Muscle layer of colon (tissue), 2 donors: Measurements from ENCODE around the gene ZNF860.

ENCODE experiments used
- H3K27ac ChIP-seq: one replicate; pipeline ENCODE4 v1.7.0; 2013; ENCODE audit warnings: low read depth, mild to moderate bottlenecking, low read length, moderate library complexity
- H3K27me3 ChIP-seq, 2 donors: one replicate each; pipeline ENCODE4 v1.7.0; 2013; ENCODE audit warnings: low read length in 2 of 2, mild to moderate bottlenecking in 2 of 2; ENCODE audit not compliant: insufficient read depth in 2 of 2, control insufficient read depth in 1 of 2
- H3K36me3 ChIP-seq: one replicate; pipeline ENCODE4 v1.7.0; 2013; ENCODE audit warnings: mild to moderate bottlenecking, low read length; ENCODE audit not compliant: insufficient read depth
- H3K4me1 ChIP-seq: one replicate; pipeline ENCODE4 v1.7.0; 2013; ENCODE audit warnings: mild to moderate bottlenecking, low read length; ENCODE audit not compliant: insufficient read depth
- H3K4me3 ChIP-seq, 2 donors: one replicate each; pipeline ENCODE4 v1.7.0; 2013; ENCODE audit warnings: low read length in 2 of 2, low read depth in 1 of 2, mild to moderate bottlenecking in 1 of 2, moderate library complexity in 1 of 2
- H3K9ac ChIP-seq: one replicate; pipeline ENCODE4 v1.7.0; 2013; ENCODE audit warnings: low read length
- H3K9me3 ChIP-seq: one replicate; pipeline ENCODE4 v1.7.0; 2013; ENCODE audit warnings: mild to moderate bottlenecking, low read length
- donor health status: abdominal sarcoma.
- donor health status: Adenocarcinoma of cecum.

The ZNF860 gene

DNA sequence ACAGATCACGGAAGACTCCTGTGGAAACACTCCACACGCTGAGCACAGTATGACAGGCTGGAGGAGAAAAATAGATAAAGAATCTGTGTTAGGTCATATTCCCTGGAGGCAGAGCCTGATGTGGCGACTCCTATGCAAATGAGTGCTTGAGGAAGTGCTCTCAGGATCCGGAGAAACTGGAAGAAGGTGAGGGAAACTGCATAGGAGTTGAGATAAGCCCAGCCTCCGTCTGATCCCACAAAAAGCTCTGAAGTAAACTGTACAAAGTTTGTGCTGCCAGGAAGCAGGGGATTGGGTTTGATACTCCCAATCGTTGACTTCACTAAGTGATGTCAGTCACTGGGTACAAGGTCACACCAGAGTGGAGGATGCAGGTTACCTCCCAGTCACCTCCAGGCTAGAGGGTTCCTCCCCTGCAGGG is 33.9 kb upstream of the ZNF860 start:
- Histone ChIP-seq H3K9ac (no peak overlapping the region), H3K9me3 (no peaks in the 10 kb centered on the region), H3K36me3 (no peaks in the 10 kb centered on the region), H3K27me3 (no peaks in the 10 kb centered on the region), H3K27ac (no peak overlapping the region), H3K4me3 (no peak overlapping the region), H3K4me1 (no peaks in the 10 kb centered on the region)

DNA sequence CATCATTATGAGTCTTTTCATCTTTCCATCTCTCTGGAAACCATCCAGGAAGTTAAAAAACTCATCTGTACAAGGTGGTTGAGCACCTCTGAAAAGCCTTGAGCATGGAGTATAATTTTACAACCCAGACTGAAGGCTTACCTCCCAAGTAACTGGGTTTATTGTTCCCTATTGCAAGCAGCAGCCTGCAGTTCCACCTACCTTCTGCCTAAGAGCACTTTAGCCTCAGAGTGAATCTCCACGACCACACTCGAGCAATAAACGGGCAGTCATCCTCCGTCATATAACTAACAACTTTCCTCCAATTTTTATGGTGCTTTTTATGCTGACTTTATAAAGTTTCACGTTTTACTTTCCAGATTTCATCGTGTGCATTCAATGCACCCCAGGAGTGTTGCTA is 33.3 kb upstream of the ZNF860 start:
- Histone ChIP-seq H3K4me1 (no peaks in the 10 kb centered on the region), H3K9ac (no peak overlapping the region), H3K36me3 (no peaks in the 10 kb centered on the region), H3K9me3 (no peaks in the 10 kb centered on the region), H3K4me3 (no peak overlapping the region), H3K27ac (no peak overlapping the region), H3K27me3 (no peaks in the 10 kb centered on the region)

DNA sequence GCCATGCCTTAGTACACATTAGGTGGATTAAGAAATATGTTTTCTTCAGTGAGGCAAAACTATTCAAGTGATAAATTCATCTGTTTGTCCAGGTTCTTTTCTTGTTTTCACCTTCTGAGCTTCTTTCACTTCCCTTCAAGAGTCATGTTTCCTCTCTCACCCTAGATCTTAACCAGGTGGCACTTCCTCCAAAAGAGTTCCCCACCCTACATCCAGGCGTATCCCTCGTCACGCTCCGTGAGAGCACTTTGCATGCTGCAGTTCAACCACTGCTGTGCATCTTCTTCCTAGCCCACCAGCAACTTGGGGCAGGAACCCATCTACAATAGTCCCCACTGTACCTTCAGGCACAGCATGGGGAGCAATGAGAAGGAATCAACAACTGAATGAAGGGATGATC is 29.3 kb upstream of the ZNF860 start:
- Histone ChIP-seq H3K4me1 (no peaks in the 10 kb centered on the region), H3K9me3 (no peaks in the 10 kb centered on the region), H3K4me3 (no peak overlapping the region), H3K36me3 (no peaks in the 10 kb centered on the region), H3K27me3 (no peaks in the 10 kb centered on the region), H3K9ac (no peak overlapping the region), H3K27ac (no peak overlapping the region)

DNA sequence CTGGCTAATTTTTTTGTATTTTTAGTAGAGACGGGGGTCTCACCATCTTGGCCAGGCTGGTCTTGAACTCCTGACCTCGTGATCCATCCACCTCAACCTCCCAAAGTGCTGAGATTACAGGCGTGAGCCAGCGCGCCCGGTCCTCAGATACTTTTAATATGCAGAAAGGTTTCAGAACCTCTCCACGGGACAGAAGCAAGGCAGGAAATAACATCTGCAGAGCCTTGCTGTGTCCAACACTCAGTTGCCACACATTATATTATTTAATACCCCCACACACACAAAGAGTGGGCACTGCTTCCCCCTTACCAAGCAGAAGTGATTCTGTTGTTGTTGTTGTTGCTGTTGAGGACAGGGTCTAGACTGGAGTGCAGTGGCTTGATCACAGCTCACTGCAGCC is 28.5 kb upstream of the ZNF860 start:
- H3K4me3 ChIP-seq = no peak overlapping the region
- no peaks in the 10 kb centered on the region for H3K4me1 ChIP-seq
- no peaks in the 10 kb centered on the region for H3K27me3 ChIP-seq
- H3K27ac ChIP-seq = no peak overlapping the region
- no peaks in the 10 kb centered on the region for H3K36me3 ChIP-seq
- no peaks in the 10 kb centered on the region for H3K9me3 ChIP-seq
- no peak overlapping the region for H3K9ac ChIP-seq

DNA sequence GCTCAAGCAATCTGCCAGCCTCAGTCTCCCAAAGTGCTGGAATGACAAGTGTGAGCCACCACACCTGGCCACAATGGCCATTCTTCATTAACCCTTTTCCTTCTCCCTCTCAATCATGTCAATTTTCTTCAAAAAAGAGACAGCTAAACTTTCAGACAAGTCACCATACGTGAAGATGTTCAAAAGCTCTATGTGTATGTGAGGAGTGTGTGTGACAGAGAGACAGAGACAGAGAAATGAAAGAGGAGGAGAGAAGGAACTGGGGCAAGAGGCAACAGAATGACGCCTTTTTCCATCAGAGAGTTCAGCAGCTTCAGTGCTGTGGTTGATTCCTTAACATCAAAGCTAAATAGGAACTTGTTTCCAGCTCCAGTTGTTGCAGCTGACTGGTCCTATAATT is 27.9 kb upstream of the ZNF860 start:
- H3K9ac ChIP-seq = no peak overlapping the region
- peaks cover under 1% of the 10 kb centered on the region for H3K4me1 ChIP-seq
- H3K27ac ChIP-seq = no peak overlapping the region
- no peaks in the 10 kb centered on the region for H3K9me3 ChIP-seq
- H3K4me3 ChIP-seq = no peak overlapping the region
- no peaks in the 10 kb centered on the region for H3K27me3 ChIP-seq
- H3K36me3 ChIP-seq = no peaks in the 10 kb centered on the region

DNA sequence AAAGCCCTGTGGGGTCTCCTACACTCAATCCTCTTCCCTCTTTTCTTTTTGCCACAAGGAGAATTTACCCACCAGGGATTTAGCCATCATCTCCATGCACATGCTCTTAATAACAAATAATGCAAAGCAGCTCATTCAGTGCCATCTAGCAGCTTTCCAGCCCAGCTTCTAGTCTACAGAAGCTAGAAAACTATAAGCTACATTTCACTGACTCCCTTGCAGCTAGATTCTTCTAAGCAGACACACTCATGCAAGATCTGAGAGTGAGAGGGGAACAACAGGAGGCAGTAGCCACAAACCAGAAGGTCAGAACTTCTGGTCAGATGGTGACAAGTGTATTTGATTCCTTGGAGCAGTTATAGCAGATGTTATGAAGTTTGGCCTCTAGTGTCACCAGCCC is 26.0 kb upstream of the ZNF860 start:
- Histone ChIP-seq H3K27me3 (no peaks in the 10 kb centered on the region), H3K4me3 (no peak overlapping the region), H3K9me3 (no peaks in the 10 kb centered on the region), H3K27ac (no peak overlapping the region), H3K9ac (no peak overlapping the region), H3K36me3 (no peaks in the 10 kb centered on the region), H3K4me1 (peaks cover 16% of the 10 kb centered on the region)

DNA sequence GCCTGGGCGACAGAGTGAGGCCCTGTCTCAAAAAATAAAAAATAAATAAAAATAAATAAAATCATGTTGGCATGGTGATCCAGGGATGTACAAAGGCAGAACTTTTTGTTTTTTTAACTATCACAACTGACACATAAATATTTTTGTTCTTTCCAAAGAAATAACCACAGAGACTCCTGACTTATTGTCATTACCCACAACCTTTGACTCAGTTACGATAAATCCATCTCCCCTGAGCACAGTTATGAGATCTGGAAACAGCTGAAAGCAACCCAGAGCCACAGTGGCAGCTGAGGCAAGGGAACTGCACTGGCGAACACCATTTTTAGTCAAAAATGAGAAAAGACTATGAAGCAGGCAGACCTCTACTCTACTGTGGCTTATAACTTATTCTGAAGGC is 24.4 kb upstream of the ZNF860 start:
- no peak overlapping the region for H3K9ac ChIP-seq
- no peak overlapping the region for H3K4me3 ChIP-seq
- H3K9me3 ChIP-seq = no peaks in the 10 kb centered on the region
- H3K27me3 ChIP-seq = no peaks in the 10 kb centered on the region
- peaks cover 23% of the 10 kb centered on the region for H3K4me1 ChIP-seq
- no peaks in the 10 kb centered on the region for H3K36me3 ChIP-seq
- H3K27ac ChIP-seq = no peak overlapping the region

DNA sequence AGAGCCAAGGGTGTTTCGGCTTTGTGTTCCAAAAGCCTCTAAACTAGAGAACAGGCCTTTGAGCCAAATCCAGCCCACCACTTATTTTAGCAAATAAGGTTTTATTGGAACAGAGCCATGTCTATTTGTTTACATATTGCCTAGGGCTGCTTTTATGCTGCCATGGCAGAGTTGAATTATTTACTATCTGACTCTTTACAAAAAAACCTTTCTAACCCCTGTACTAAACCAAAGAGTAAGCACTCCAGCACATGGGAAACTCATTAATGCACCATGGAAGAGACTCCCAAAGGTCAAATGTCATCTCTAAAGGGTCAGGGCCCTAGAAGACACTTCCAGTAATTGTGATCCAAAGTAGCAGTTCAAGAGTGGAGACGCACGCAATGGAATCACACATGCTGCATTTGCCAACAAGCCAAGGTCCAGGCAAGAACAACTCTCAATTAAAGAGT is 22.8 kb upstream of the ZNF860 start:
- Histone ChIP-seq H3K27me3 (no peaks in the 10 kb centered on the region), H3K27ac (no peak overlapping the region), H3K9ac (no peak overlapping the region), H3K9me3 (no peaks in the 10 kb centered on the region), H3K36me3 (no peaks in the 10 kb centered on the region), H3K4me1 (peaks cover 23% of the 10 kb centered on the region), H3K4me3 (no peak overlapping the region)

DNA sequence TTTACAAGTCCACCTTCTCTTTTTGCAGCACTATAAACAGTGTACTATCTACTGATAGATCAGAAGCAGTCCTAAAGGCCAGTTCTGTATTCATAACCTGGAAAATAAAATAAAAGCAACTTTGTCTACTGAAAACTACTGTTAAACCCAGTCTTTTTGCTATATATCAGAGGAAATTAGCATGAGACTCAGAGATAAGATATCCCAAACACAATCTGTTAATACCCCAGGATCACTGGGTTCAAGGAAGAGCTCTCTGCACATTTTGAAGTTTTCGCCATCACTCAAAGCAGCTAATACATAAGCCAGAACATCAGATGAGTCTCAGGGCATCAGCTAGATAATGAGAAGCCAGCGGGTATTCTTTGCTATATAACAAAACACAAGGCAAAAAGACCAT is 22.3 kb upstream of the ZNF860 start:
- Histone ChIP-seq H3K9me3 (no peaks in the 10 kb centered on the region), H3K27me3 (no peaks in the 10 kb centered on the region), H3K4me3 (peak overlapping the region in 1 of 2 donors; percentile 43), H3K27ac (peak overlapping the region; percentile 36), H3K36me3 (no peaks in the 10 kb centered on the region), H3K4me1 (peaks cover 23% of the 10 kb centered on the region), H3K9ac (no peak overlapping the region)

DNA sequence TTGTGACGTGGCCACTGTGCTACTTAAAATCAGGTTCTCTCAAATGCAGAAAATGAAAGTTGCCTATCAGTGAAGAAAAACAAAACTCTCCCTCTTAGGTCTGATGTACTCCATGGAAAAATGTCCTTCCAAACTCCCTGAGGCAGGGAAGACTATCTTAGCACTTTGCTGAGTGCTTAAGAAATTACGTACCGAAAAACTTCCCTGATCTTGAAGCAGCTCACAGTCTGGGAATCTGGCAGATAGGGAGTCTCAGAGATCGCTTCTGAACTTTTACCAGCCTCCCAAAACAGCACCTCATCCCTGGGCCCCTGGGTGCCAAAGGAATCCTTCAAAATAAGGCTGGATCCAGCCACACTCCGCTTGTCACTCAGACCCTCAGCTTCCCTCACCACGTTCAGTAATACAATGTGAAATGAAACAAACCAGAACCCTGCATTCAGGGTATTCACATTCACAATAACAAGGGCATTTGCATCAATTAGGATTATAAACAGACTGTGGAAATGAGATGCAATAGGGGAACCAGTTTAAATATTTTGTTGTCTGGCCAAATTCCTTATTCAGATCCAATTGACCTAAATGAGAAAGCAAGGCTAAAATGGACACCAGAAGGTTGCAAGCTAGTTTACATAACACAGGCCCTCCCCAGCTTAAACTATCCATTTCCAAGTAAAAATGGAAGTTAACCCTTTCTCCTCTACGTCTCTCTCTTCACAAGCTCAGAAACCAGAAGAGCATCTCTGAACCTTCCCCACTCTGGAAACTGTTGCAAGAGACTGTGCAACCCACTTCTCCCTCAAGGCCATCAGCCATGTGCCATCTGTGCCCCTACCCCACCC is 21.4 kb upstream of the ZNF860 start:
- Histone ChIP-seq H3K9ac (peak overlapping the region; percentile 21), H3K27ac (peak overlapping the region; percentile 36)

DNA sequence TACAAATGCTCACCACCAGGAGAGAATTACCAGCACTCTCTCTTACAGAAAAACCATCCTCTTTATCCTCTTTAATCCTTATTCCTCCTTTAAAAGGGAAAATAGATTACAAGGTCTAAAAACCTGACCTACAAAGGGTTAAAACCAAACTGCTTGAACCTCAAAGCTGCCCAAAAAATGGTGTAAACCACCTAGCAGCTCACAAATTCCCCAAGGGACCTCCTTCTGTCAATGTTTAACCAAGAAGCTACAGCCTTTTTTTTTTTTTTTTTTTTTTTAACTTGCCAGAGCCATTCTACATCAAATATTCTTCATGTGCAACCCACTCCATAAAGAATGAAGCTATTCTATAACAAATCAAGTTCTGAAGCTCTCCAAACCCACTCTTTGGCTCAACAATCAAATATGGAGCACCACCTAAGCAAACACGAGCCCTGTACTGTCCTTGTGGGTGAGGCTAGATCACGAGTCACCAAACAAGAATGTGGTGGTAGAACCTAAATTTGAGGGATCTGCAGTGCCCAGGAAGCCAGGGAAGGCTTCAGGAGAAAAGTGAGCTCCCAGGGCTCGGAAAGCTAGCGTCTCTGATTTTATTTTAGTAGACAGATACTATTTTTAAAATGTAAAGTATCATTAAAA is 20.6 kb upstream of the ZNF860 start:
- Histone ChIP-seq H3K9ac (no peak overlapping the region), H3K27me3 (no peaks in the 10 kb centered on the region), H3K4me3 (no peak overlapping the region), H3K9me3 (no peaks in the 10 kb centered on the region), H3K27ac (peak overlapping the region; percentile 12), H3K4me1 (peaks cover 23% of the 10 kb centered on the region), H3K36me3 (no peaks in the 10 kb centered on the region)

More for the DNA sequence above, 21.4 kb upstream of the ZNF860 start:
- H3K4me1 ChIP-seq = peaks cover 23% of the 10 kb centered on the region
- H3K36me3 ChIP-seq = no peaks in the 10 kb centered on the region
- peak overlapping the region in 1 of 2 donors; percentile 43 for H3K4me3 ChIP-seq
- H3K9me3 ChIP-seq = no peaks in the 10 kb centered on the region
- H3K27me3 ChIP-seq = no peaks in the 10 kb centered on the region
